ENCODE data around the gene CPA3. TPM values are rescaled to one million over a fixed set of nuclear protein-coding genes. Genes with fewer than 3 reads are reported as not detected.

The CPA3 gene
- total RNA-seq: not detected

- Mint-ChIP-seq H3K36me3 (ENCODE audit: low read depth) (no peaks in the 10 kb centered on the region), H3K4me1 (ENCODE audit: low read depth) (no peaks in the 10 kb centered on the region), H3K4me3 (no peak within 1 kb of the TSS), H3K9me3 (no peaks in the 10 kb centered on the region), H3K27me3 (peaks cover 18% of the 10 kb centered on the region), H3K27ac (no peak within 1 kb of the TSS)
- DNase-seq: no peak
- POLR2A ChIA-PET: no interaction called here
- intact Hi-C loops (cut with micrococcal nuclease): no loop called here
- ATAC-seq: no peak
- TF ChIP-seq CTCF (IDR thresholded peaks at IDR 0.05): no peak
- CTCF ChIA-PET: interaction anchor here (0.6 to 7.7 kb wide), 3 partner anchors 80 to 85 kb away, joined by 3 to 81 read pairs (median 4); no protein-coding TSS in a partner anchor
These were observed at the start of gene CPA3 for GRCh38 chr3:148865049-148865448. Gene CPA3, plus strand, starts transcription at chr3:148865296. Its CDS starts 12 bp downstream, at chr3:148865308.

- Mint-ChIP-seq H3K4me3 (no peak overlapping the region), H3K36me3 (ENCODE audit: low read depth) (no peaks in the 10 kb centered on the region), H3K9me3 (no peaks in the 10 kb centered on the region), H3K4me1 (ENCODE audit: low read depth) (no peaks in the 10 kb centered on the region), H3K27me3 (peaks cover 6% of the 10 kb centered on the region), H3K27ac (no peak overlapping the region)
- ATAC-seq (no peak), DNase-seq (no peak)
- POLR2A ChIA-PET: no interaction called here
- intact Hi-C loops (cut with micrococcal nuclease): no loop called here
- TF ChIP-seq CTCF (IDR thresholded peaks at IDR 0.05): no peak
- CTCF ChIA-PET: no interaction called here
These were observed 49.6 kb upstream of the CPA3 start for GRCh38 chr3:148815316-148816110.

GRCh38 chr3:148816427-148816826, 48.7 kb upstream of the CPA3 start:
- H3K4me1 Mint-ChIP-seq (ENCODE audit: low read depth): no peaks in the 10 kb centered on the region
- H3K27me3 Mint-ChIP-seq: peaks cover 6% of the 10 kb centered on the region
- TF ChIP-seq CTCF (IDR thresholded peaks at IDR 0.05): no peak
- ATAC-seq: no peak
- no peak overlapping the region for H3K4me3 Mint-ChIP-seq
- H3K36me3 Mint-ChIP-seq (ENCODE audit: low read depth): no peaks in the 10 kb centered on the region
- ChIA-PET POLR2A (no interaction called here), CTCF (no interaction called here)
- no peaks in the 10 kb centered on the region for H3K9me3 Mint-ChIP-seq
- intact Hi-C loops (cut with micrococcal nuclease): no loop called here
- no peak for DNase-seq
- H3K27ac Mint-ChIP-seq: no peak overlapping the region

GRCh38 chr3:148816981-148817525, 48.0 kb upstream of the CPA3 start:
- DNase-seq (no peak), ATAC-seq (no peak)
- H3K27me3 Mint-ChIP-seq: peaks cover 6% of the 10 kb centered on the region
- H3K36me3 Mint-ChIP-seq (ENCODE audit: low read depth): no peaks in the 10 kb centered on the region
- H3K4me3 Mint-ChIP-seq: no peak overlapping the region
- no peak overlapping the region for H3K27ac Mint-ChIP-seq
- intact Hi-C loops (cut with micrococcal nuclease): no loop called here
- ChIA-PET POLR2A (no interaction called here), CTCF (no interaction called here)
- no peak for TF ChIP-seq CTCF (IDR thresholded peaks at IDR 0.05)
- no peaks in the 10 kb centered on the region for H3K4me1 Mint-ChIP-seq (ENCODE audit: low read depth)
- H3K9me3 Mint-ChIP-seq: no peaks in the 10 kb centered on the region

Data from activated CD8-positive, alpha-beta T cell treated with anti-CD3 and anti-CD28 coated beads for 36 hours (primary cell).